ENCODE measurements around the gene OR2T5.
"Not testable (repeated sequence)": the region's sequence is repeated elsewhere in the genome, so short reads cannot be mapped to it uniquely, and the experiment has no call there.

OR2T5 gene

GRCh38 chr1:248507773-248508172 is 19.4 kb downstream of the OR2T5 start, which contains the start of gene OR2G6:
Gene OR2G6 (plus strand): TSS chr1:248508073. CDS start chr1:248521647, 13,574 bp downstream.
- not testable (repeated sequence) for DNase-seq (ENCODE audit: low read depth in 2 of 2)

DNA sequence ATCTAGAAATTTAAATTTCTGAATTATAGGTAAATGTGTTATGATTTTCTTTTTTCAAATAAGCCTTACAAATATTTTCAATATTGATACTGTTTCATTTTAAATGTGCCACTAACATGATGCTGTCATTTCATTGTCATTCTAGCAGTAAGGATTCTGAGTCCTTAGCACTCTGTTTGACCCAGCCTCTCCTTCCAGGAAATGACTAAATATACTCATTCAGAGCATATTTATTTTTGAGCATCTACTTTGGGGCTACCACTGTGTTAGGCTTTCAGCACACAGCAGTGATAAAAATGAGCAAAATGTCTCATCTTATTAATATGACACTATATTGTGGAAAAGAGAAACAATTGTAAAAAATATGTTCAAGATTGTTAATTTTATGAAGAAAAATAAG is 21.8 kb downstream of the OR2T5 start:
- DNase-seq (ENCODE audit: low read depth in 2 of 2) = not testable (repeated sequence)

- DNase-seq (ENCODE audit: low read depth in 2 of 2) = no peak
These were observed 33.5 kb downstream of the OR2T5 start for GRCh38 chr1:248521856-248522255.

DNA sequence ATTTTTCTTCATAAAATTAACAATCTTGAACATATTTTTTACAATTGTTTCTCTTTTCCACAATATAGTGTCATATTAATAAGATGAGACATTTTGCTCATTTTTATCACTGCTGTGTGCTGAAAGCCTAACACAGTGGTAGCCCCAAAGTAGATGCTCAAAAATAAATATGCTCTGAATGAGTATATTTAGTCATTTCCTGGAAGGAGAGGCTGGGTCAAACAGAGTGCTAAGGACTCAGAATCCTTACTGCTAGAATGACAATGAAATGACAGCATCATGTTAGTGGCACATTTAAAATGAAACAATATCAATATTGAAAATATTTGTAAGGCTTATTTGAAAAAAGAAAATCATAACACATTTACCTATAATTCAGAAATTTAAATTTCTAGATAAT is 49.1 kb downstream of the OR2T5 start:
- DNase-seq (ENCODE audit: low read depth in 2 of 2) = not testable (repeated sequence)
